HCT116 (cell line): ENCODE measurements around the gene ZNF99. TPM values are rescaled to one million over a fixed set of nuclear protein-coding genes. Genes with fewer than 3 reads are reported as not detected.

Source experiments
- ATAC-seq: fragments of 200-7000 bp; cut with Tn5 transposase; 2 replicates; pipeline ENCODE4 v1.9.1; 2020; ENCODE audit warnings: mild to moderate bottlenecking, moderate library complexity
- BruUV-seq: library from RNA; stranded (reverse); fragments of 400-500 nt; replicated peaks from 2 replicates; lab custom pipeline; 2021; lab: Mats Ljungman, UMichigan
- CTCF ChIA-PET: fragments of 300-600 bp; sonication (Branson Sonifier 250); formaldehyde crosslinking; loops from one replicate; lab custom pipeline; 2021; ENCODE audit warnings: antibody characterized with exemption; lab: Charles Lee
- POLR2A ChIA-PET: fragments of 300-600, 350-600 bp; sonication (Branson Sonifier 250); formaldehyde crosslinking; loops from one replicate; lab custom pipeline; 2021; ENCODE audit warnings: antibody characterized with exemption; lab: Charles Lee
- RAD21 ChIA-PET, 2 experiments: fragments of 300-600 bp; sonication (Branson Sonifier 250); formaldehyde crosslinking; loops; one replicate each; lab custom pipeline; 2023; ENCODE audit warnings: low total read pairs in 2 of 2; ENCODE audit not compliant: uncharacterized antibody in 2 of 2, unreplicated experiment in 2 of 2, low non-redundant PET in 1 of 2; lab: Charles Lee
- DNase-seq: peaks from one replicate; pipeline ENCODE4 v3.0.0-alpha.2; 2010; ENCODE audit warnings: low read depth, low spot score
- H2AFZ ChIP-seq: fragments of 200-600 bp; shearing (Covaris generic), sonication (generic); 2 replicates; pipeline ENCODE4 v1.6.1; 2017; ENCODE audit warnings: low read depth, mixed run types, mixed read lengths, antibody characterized with exemption, low read length; ENCODE audit not compliant: poor library complexity, severe bottlenecking
- H3K27ac ChIP-seq: 2 replicates; pipeline ENCODE4 v1.5.1; 2012; ENCODE audit warnings: low read depth, low read length
- H3K27me3 ChIP-seq: fragments of 200-600 bp; sonication (generic); 2 replicates; pipeline ENCODE4 v1.6.1; 2016; ENCODE audit warnings: mixed run types, low read length, mixed read lengths; ENCODE audit not compliant: insufficient read depth
- H3K36me3 ChIP-seq, 2 experiments: fragments of 200-500 bp in 1 of 2; fragments of 200-600 bp in 1 of 2; sonication (Bioruptor generic) in 1 of 2; sonication (generic) in 1 of 2; 2 replicates each; pipeline versions ENCODE4 v1.5.1 to v1.6.1; 2014 to 2016; ENCODE audit warnings: low read length in 2 of 2, inconsistent platforms in 1 of 2, mixed read lengths in 1 of 2, mixed run types in 1 of 2; ENCODE audit not compliant: insufficient read depth in 2 of 2, control insufficient read depth in 1 of 2
- H3K4me1 ChIP-seq, 2 experiments: fragments of 200-600 bp in 1 of 2; sonication (generic) in 1 of 2; 2 replicates each; pipeline versions ENCODE4 v1.5.1 to v1.6.1; 2012 to 2017; ENCODE audit warnings: low read length in 2 of 2, inconsistent platforms in 1 of 2, mild to moderate bottlenecking in 1 of 2, mixed read lengths in 1 of 2, mixed run types in 1 of 2, moderate library complexity in 1 of 2; ENCODE audit not compliant: insufficient read depth in 2 of 2, control insufficient read depth in 1 of 2
- H3K4me2 ChIP-seq: fragments of 200-600 bp; sonication (generic); 2 replicates; pipeline ENCODE4 v1.6.1; 2017; ENCODE audit warnings: mixed run types, low read length, mixed read lengths
- H3K4me3 ChIP-seq, 2 experiments: fragments of 200-600 bp in 1 of 2; sonication (generic) in 1 of 2; replicated peaks in 1 of 2; 2 replicates each; pipeline ENCODE4 v1.5.1; 2011 to 2016; ENCODE audit warnings: low read length in 2 of 2, control low read depth in 1 of 2, low read depth in 1 of 2, mild to moderate bottlenecking in 1 of 2, mixed read lengths in 1 of 2, mixed run types in 1 of 2
- H3K79me2 ChIP-seq: fragments of 200-600 bp; sonication (generic); 2 replicates; pipeline ENCODE4 v1.6.1; 2017; ENCODE audit warnings: mild to moderate bottlenecking, mixed run types, low read length, moderate library complexity, mixed read lengths; ENCODE audit not compliant: insufficient read depth
- H3K9ac ChIP-seq: fragments of 200-600 bp; sonication (generic); 2 replicates; pipeline ENCODE4 v1.6.1; 2016; ENCODE audit warnings: low read length, mixed read lengths
- H3K9me2 ChIP-seq: fragments of 200-600 bp; sonication (generic), shearing (Covaris generic); 2 replicates; pipeline ENCODE4 v1.6.1; 2017; ENCODE audit warnings: mixed run types, mild to moderate bottlenecking, moderate library complexity; ENCODE audit not compliant: insufficient read depth
- H3K9me3 ChIP-seq, 2 experiments: fragments of 200-500 bp in 1 of 2; fragments of 200-600 bp in 1 of 2; sonication (Bioruptor generic) in 1 of 2; sonication (generic) in 1 of 2; 2 replicates each; pipeline ENCODE4 v1.6.1; 2014 to 2017; ENCODE audit warnings: low read length in 2 of 2, mixed read lengths in 2 of 2, inconsistent platforms in 1 of 2, low read depth in 1 of 2, mild to moderate bottlenecking in 1 of 2, mixed run types in 1 of 2, moderate library complexity in 1 of 2; ENCODE audit not compliant: control insufficient read depth in 1 of 2, insufficient read depth in 1 of 2
- H4K20me1 ChIP-seq: fragments of 200-600 bp; sonication (generic), shearing (Covaris generic); 2 replicates; pipeline ENCODE4 v1.6.1; 2017; ENCODE audit warnings: mixed run types, mild to moderate bottlenecking, moderate library complexity; ENCODE audit not compliant: insufficient read depth
- EZH2 ChIP-seq: fragments of 200-600 bp; sonication (generic); IDR thresholded peaks from 2 replicates; pipeline ENCODE4 v1.6.1; 2017; ENCODE audit warnings: antibody characterized with exemption, mixed run types
- EZH2phosphoT487 ChIP-seq: fragments of 200-600 bp; IDR thresholded peaks from 2 replicates; pipeline ENCODE4 v1.6.1; 2018; ENCODE audit warnings: antibody characterized with exemption, borderline replicate concordance
- FOSL1 ChIP-seq: IDR thresholded peaks from 2 replicates; pipeline ENCODE4 v1.6.1; 2012; ENCODE audit warnings: low read depth
- JUND ChIP-seq: IDR thresholded peaks from 2 replicates; pipeline ENCODE4 v1.6.1; 2012
- SP1 ChIP-seq: IDR thresholded peaks from 2 replicates; pipeline ENCODE4 v1.6.1; 2012; ENCODE audit warnings: low read depth
- SRF ChIP-seq: IDR thresholded peaks from 2 replicates; pipeline ENCODE4 v1.6.1; 2012; ENCODE audit warnings: low read depth
- TCF7L2 ChIP-seq: IDR thresholded peaks from 2 replicates; pipeline ENCODE4 v1.7.0; 2011; ENCODE audit warnings: borderline replicate concordance, inconsistent platforms; ENCODE audit not compliant: insufficient read depth, insufficient read length; ENCODE audit errors: extremely low read depth
- YY1 ChIP-seq: IDR thresholded peaks from 2 replicates; pipeline ENCODE4 v1.6.1; 2011; ENCODE audit warnings: low read length, low read depth, moderate library complexity, mild to moderate bottlenecking; ENCODE audit not compliant: insufficient replicate concordance; ENCODE audit errors: extremely low read depth
- ZNF274 ChIP-seq: fragments of 200-500 bp; sonication (Bioruptor generic); IDR thresholded peaks from 2 replicates; pipeline ENCODE4 v1.6.1; 2014; ENCODE audit warnings: mild to moderate bottlenecking, low read depth, low read length, inconsistent platforms
- intact Hi-C: fragments of 100-400 bp; cut with micrococcal nuclease; formaldehyde crosslinking; loops from 2 replicates; pipeline ENCODE4 v1.10.0; 2022
- total RNA-seq: library from RNA; stranded (reverse); gene quantifications from one replicate; pipeline ENCODE4 v1.2.1, GENCODE V29; 2021; ENCODE audit not compliant: unreplicated experiment
- TF ChIP-seq, protein P1 (sequence below): IDR thresholded peaks from 2 replicates; pipeline ENCODE4 v1.6.1; 2011; ENCODE audit warnings: mild to moderate bottlenecking, low read length, moderate library complexity; ENCODE audit not compliant: insufficient replicate concordance; ENCODE audit errors: extremely low read depth
- TF ChIP-seq, protein P2 (sequence below): IDR thresholded peaks from 2 replicates; pipeline ENCODE4 v1.6.1; 2012

Gene ZNF99
- total RNA-seq, 1 experiment from 2014 or later, result not detected

DNA sequence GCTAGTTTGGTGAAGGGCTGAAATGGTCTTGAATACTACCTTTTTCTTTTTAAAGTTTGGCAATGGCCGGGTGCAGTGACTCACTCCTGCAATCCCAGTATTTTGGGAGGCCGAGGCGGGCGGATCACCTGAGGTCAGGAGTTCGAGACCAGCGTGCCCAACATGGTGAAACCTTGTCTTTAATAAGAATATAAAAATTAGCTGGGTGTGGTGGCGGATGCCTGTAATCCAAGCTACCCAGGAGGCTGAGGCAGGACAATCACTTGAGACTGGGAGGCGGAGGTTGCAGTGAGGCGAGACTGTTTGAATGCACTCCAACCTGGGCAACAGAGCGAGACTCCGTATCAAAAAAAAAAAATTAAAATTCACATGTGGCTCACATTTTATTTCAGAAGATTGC lies 47.3 kb upstream of the ZNF99 start:
- Histone ChIP-seq H3K36me3 (no peaks in the 10 kb centered on the region), H3K4me3 (no peak overlapping the region), H3K79me2 (no peaks in the 10 kb centered on the region), H2AFZ (no peak overlapping the region), H3K4me2 (no peak overlapping the region), H3K9ac (no peak overlapping the region), H3K9me3 (peaks cover 7 to 15% of the 10 kb centered on the region in 2 experiments; a peak in 2 of 4 replicates), H4K20me1 (no peaks in the 10 kb centered on the region), H3K9me2 (no peaks in the 10 kb centered on the region), H3K27me3 (no peaks in the 10 kb centered on the region), H3K4me1 (no peaks in the 10 kb centered on the region), H3K27ac (no peak overlapping the region)
- ChIA-PET RAD21 (no interaction called here), CTCF (no interaction called here), POLR2A (no interaction called here)
- TF ChIP-seq SP1, result no peak
- no peak for TF ChIP-seq EZH2
- TF ChIP-seq SRF, result no peak
- TF ChIP-seq, protein P1, sequence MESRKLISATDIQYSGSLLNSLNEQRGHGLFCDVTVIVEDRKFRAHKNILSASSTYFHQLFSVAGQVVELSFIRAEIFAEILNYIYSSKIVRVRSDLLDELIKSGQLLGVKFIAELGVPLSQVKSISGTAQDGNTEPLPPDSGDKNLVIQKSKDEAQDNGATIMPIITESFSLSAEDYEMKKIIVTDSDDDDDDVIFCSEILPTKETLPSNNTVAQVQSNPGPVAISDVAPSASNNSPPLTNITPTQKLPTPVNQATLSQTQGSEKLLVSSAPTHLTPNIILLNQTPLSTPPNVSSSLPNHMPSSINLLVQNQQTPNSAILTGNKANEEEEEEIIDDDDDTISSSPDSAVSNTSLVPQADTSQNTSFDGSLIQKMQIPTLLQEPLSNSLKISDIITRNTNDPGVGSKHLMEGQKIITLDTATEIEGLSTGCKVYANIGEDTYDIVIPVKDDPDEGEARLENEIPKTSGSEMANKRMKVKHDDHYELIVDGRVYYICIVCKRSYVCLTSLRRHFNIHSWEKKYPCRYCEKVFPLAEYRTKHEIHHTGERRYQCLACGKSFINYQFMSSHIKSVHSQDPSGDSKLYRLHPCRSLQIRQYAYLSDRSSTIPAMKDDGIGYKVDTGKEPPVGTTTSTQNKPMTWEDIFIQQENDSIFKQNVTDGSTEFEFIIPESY, result no peak
- TF ChIP-seq JUND, result no peak
- TF ChIP-seq, protein P2, sequence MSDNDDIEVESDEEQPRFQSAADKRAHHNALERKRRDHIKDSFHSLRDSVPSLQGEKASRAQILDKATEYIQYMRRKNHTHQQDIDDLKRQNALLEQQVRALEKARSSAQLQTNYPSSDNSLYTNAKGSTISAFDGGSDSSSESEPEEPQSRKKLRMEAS, result no peak
- no peak for TF ChIP-seq ZNF274
- TF ChIP-seq TCF7L2, result no peak
- DNase-seq, result no peak
- ATAC-seq, result no peak
- intact Hi-C loops, result no loop called here
- no TSS peak for BruUV-seq

DNA sequence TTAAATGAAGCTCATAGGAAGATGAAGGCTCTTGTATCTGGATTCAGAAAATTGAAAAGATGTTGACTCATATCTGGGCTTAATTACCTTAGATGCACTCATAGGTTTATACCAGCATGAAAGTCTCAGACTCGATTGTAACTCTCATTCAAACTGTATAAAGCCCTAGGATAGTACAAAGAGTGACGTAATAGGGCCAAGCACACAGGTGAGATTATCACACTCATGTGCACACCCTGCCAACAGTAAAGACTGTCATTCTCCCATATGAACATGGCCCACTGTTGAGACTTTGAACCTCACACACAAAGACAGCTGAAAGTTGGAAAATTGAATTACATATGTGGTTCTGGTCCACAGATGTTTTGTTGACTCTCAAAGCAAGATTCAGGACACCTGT lies 30.2 kb upstream of the ZNF99 start:
- Histone ChIP-seq H3K36me3 (no peaks in the 10 kb centered on the region), H3K79me2 (no peaks in the 10 kb centered on the region), H4K20me1 (no peaks in the 10 kb centered on the region), H3K27me3 (no peaks in the 10 kb centered on the region), H3K4me1 (no peaks in the 10 kb centered on the region), H3K27ac (no peak overlapping the region), H3K9me2 (no peaks in the 10 kb centered on the region), H2AFZ (no peak overlapping the region), H3K4me2 (no peak overlapping the region), H3K9ac (no peak overlapping the region), H3K9me3 (peaks cover 14 to 46% of the 10 kb centered on the region in 2 experiments; a peak in 2 of 4 replicates), H3K4me3 (no peak overlapping the region)
- DNase-seq (no peak), ATAC-seq (no peak)
- ChIA-PET RAD21 (no interaction called here), CTCF (no interaction called here), POLR2A (no interaction called here)
- intact Hi-C loops, result no loop called here
- no TSS peak for BruUV-seq
- TF ChIP-seq FOSL1 (no peak), EZH2phosphoT487 (no peak), YY1 (no peak)
